OCI-LY7 (cell line): ENCODE data around the gene DIAPH2.

ENCODE experiments used
- EZH2phosphoT487 ChIP-seq: fragments of 200-600 bp; sonication (generic); IDR thresholded peaks from 2 replicates; pipeline ENCODE4 v1.6.1; 2018; ENCODE audit warnings: low read depth, borderline replicate concordance, mild to moderate bottlenecking, mixed run types, antibody characterized with exemption, low read length, moderate library complexity, mixed read lengths
- TF ChIP-seq, protein P1 (sequence below): fragments of 200-600 bp; sonication (generic); conservative IDR thresholded peaks from 2 replicates; pipeline ENCODE4 v1.5.1; 2014; ENCODE audit warnings: mild to moderate bottlenecking, antibody characterized with exemption, low read length, moderate library complexity, mixed read lengths

DNA sequence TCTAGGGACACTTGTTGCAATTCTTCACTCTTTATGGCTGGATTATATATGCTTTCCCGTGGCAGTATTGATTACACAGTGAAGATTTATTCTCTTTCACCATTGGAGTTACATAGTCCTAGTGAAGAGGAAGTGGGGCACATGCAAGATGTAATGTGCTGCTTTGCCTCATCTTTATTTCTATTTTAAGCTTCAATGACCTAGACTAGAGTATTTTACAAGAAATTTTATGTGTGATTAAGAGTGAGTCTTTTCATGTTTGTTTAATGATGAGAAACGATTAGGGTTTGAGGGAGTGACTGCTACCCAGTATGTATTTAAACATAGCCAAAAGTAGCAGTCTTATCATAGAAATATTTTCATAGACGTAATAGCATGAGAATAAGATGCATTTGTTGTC lies 30.8 kb downstream of the DIAPH2 start:
- TF ChIP-seq, protein P1, sequence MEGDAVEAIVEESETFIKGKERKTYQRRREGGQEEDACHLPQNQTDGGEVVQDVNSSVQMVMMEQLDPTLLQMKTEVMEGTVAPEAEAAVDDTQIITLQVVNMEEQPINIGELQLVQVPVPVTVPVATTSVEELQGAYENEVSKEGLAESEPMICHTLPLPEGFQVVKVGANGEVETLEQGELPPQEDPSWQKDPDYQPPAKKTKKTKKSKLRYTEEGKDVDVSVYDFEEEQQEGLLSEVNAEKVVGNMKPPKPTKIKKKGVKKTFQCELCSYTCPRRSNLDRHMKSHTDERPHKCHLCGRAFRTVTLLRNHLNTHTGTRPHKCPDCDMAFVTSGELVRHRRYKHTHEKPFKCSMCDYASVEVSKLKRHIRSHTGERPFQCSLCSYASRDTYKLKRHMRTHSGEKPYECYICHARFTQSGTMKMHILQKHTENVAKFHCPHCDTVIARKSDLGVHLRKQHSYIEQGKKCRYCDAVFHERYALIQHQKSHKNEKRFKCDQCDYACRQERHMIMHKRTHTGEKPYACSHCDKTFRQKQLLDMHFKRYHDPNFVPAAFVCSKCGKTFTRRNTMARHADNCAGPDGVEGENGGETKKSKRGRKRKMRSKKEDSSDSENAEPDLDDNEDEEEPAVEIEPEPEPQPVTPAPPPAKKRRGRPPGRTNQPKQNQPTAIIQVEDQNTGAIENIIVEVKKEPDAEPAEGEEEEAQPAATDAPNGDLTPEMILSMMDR, result no peak
- no peak for TF ChIP-seq EZH2phosphoT487
